Neural cell (in vitro differentiated cells): Measurements from ENCODE around the gene ACOT7. TPM values are rescaled to one million over a fixed set of nuclear protein-coding genes. Genes with fewer than 3 reads are reported as not detected.

Experiments
- H2AFZ ChIP-seq: fragments of 200-600, 300-800 bp; sonication (generic), shearing (Covaris generic); 2 replicates; pipeline ENCODE4 v1.6.0; 2014; ENCODE audit warnings: low read depth, mild to moderate bottlenecking, antibody characterized with exemption, low read length, moderate library complexity
- H3F3A ChIP-seq: fragments of 200-600 bp; shearing (Covaris generic); 2 replicates; pipeline ENCODE4 v1.6.1; 2016; ENCODE audit warnings: mild to moderate bottlenecking, moderate library complexity, mixed read lengths, antibody characterized with exemption, low read length; ENCODE audit not compliant: insufficient read depth, poor library complexity, severe bottlenecking
- H3K27ac ChIP-seq: fragments of 200-600, 300-800 bp; sonication (generic), shearing (Covaris generic); 2 replicates; pipeline ENCODE4 v1.5.1; 2014; ENCODE audit warnings: mild to moderate bottlenecking, low read length, moderate library complexity
- H3K27me3 ChIP-seq: fragments of 300-800, 200-600 bp; sonication (generic), shearing (Covaris generic); 2 replicates; pipeline ENCODE4 v1.6.0; 2014; ENCODE audit warnings: mild to moderate bottlenecking, low read depth, low read length, moderate library complexity; ENCODE audit not compliant: insufficient read depth
- H3K36me3 ChIP-seq: fragments of 300-800, 200-600 bp; sonication (generic), shearing (Covaris generic); 2 replicates; pipeline ENCODE4 v1.5.1; 2014; ENCODE audit warnings: mild to moderate bottlenecking, antibody characterized with exemption, low read length, moderate library complexity; ENCODE audit not compliant: insufficient read depth
- H3K4me2 ChIP-seq: fragments of 300-800, 200-600 bp; sonication (generic), shearing (Covaris generic); 2 replicates; pipeline ENCODE4 v1.6.0; 2014; ENCODE audit warnings: mild to moderate bottlenecking, low read length
- H3K4me3 ChIP-seq: fragments of 300-800, 200-600 bp; sonication (generic), shearing (Covaris generic); 2 replicates; pipeline ENCODE4 v1.5.1; 2014; ENCODE audit warnings: mild to moderate bottlenecking, low read length, moderate library complexity
- H3K79me2 ChIP-seq: fragments of 200-600 bp; shearing (Covaris generic); replicated peaks from 2 replicates; pipeline ENCODE4 v1.6.0; 2014; ENCODE audit warnings: mild to moderate bottlenecking, low read length, moderate library complexity; ENCODE audit not compliant: insufficient read depth
- H3K9ac ChIP-seq: fragments of 300-800, 200-600 bp; sonication (generic), shearing (Covaris generic); 2 replicates; pipeline ENCODE4 v1.6.1; 2016; ENCODE audit warnings: mild to moderate bottlenecking, low read length, mixed read lengths
- H3K9me2 ChIP-seq: fragments of 200-600 bp; shearing (Covaris generic); 2 replicates; pipeline ENCODE4 v1.6.1; 2016; ENCODE audit warnings: mild to moderate bottlenecking, low read length, mixed read lengths; ENCODE audit not compliant: insufficient read depth
- H3K9me3 ChIP-seq: fragments of 200-600, 300-800 bp; sonication (generic), shearing (Covaris generic); 2 replicates; pipeline ENCODE4 v1.6.1; 2016; ENCODE audit warnings: mild to moderate bottlenecking, mixed run types, low read length, moderate library complexity, mixed read lengths
- H4K20me1 ChIP-seq: fragments of 200-600 bp; shearing (Covaris generic); 2 replicates; pipeline ENCODE4 v1.6.1; 2016; ENCODE audit warnings: mild to moderate bottlenecking, mixed run types; ENCODE audit not compliant: insufficient read depth
- CTCF ChIP-seq: fragments of 450-650 bp; IDR thresholded peaks from 2 replicates; pipeline ENCODE4 v1.5.1; 2014; ENCODE audit warnings: antibody characterized with exemption, mild to moderate bottlenecking, moderate library complexity; ENCODE audit not compliant: poor library complexity, severe bottlenecking
- EP300 ChIP-seq: fragments of 450-650 bp; conservative IDR thresholded peaks from 2 replicates; pipeline ENCODE4 v1.6.1; 2014; ENCODE audit warnings: antibody characterized with exemption, mild to moderate bottlenecking, moderate library complexity; ENCODE audit not compliant: poor library complexity, severe bottlenecking
- EZH2 ChIP-seq: fragments of 200-600, 300-800 bp; shearing (Covaris generic), sonication (generic); IDR thresholded peaks from 2 replicates; pipeline ENCODE4 v1.6.1; 2014; ENCODE audit warnings: antibody characterized with exemption, low read length, borderline replicate concordance, mild to moderate bottlenecking; ENCODE audit not compliant: insufficient read depth, poor library complexity, severe bottlenecking
- MXI1 ChIP-seq: fragments of 450-650 bp; conservative IDR thresholded peaks from 2 replicates; pipeline ENCODE4 v1.6.1; 2014; ENCODE audit warnings: antibody characterized with exemption, mild to moderate bottlenecking; ENCODE audit not compliant: poor library complexity, severe bottlenecking
- POLR2AphosphoS5 ChIP-seq: IDR thresholded peaks from 2 replicates; pipeline ENCODE4 v1.6.1; 2012
- RAD21 ChIP-seq: fragments of 450-650 bp; conservative IDR thresholded peaks from 2 replicates; pipeline ENCODE4 v1.6.1; 2014; ENCODE audit warnings: antibody characterized with exemption, mild to moderate bottlenecking, moderate library complexity
- REST ChIP-seq: IDR thresholded peaks from 2 replicates; pipeline ENCODE4 v1.6.1; 2012; ENCODE audit warnings: borderline replicate concordance
- SMC3 ChIP-seq: fragments of 450-650 bp; conservative IDR thresholded peaks from 2 replicates; pipeline ENCODE4 v1.6.1; 2014; ENCODE audit warnings: antibody characterized with exemption, mild to moderate bottlenecking, moderate library complexity; ENCODE audit not compliant: poor library complexity
- TAF1 ChIP-seq: IDR thresholded peaks from 2 replicates; pipeline ENCODE4 v1.6.1; 2012; ENCODE audit warnings: low read depth
- polyA plus RNA-seq: library from polyadenylated mRNA; depleted of rRNA; stranded (reverse); fragments of >200 nt; gene quantifications from 2 replicates; pipeline ENCODE4 v1.2.3, GENCODE V29; 2014

ACOT7 gene
- polyA plus RNA-seq, 1 donor from 2014 or later: 101 TPM

- H3K27ac ChIP-seq: no peak overlapping the region
- peaks cover 6% of the 10 kb centered on the region for H3K36me3 ChIP-seq
- no peaks in the 10 kb centered on the region for H3K79me2 ChIP-seq
- H3K9ac ChIP-seq: no peak overlapping the region
- no peak for TF ChIP-seq CTCF
- TF ChIP-seq EZH2: no peak
- TF ChIP-seq TAF1: no peak
- TF ChIP-seq POLR2AphosphoS5: no peak
- TF ChIP-seq SMC3: no peak
- no peak for TF ChIP-seq RAD21
- H3K27me3 ChIP-seq: peaks cover 34% of the 10 kb centered on the region
- H2AFZ ChIP-seq: no peak overlapping the region
- no peaks in the 10 kb centered on the region for H3K9me3 ChIP-seq
- H4K20me1 ChIP-seq: no peaks in the 10 kb centered on the region
- H3F3A ChIP-seq: no peaks in the 10 kb centered on the region
- no peaks in the 10 kb centered on the region for H3K9me2 ChIP-seq
- no peak overlapping the region for H3K4me3 ChIP-seq
- H3K4me2 ChIP-seq: no peak overlapping the region
Measured at GRCh38 chr1:6248932-6249738, 144.4 kb downstream of the ACOT7 start.

GRCh38 chr1:6248161-6248776 is 145.3 kb downstream of the ACOT7 start:
- H3K9me2 ChIP-seq: no peaks in the 10 kb centered on the region
- no peaks in the 10 kb centered on the region for H3K79me2 ChIP-seq
- H3K4me3 ChIP-seq: no peak overlapping the region
- TF ChIP-seq REST (no peak), MXI1 (no peak), RAD21 (no peak), EP300 (no peak), POLR2AphosphoS5 (no peak), EZH2 (no peak), SMC3 (no peak), TAF1 (no peak), CTCF (no peak)
- H3K4me2 ChIP-seq: no peak overlapping the region
- H3F3A ChIP-seq: no peaks in the 10 kb centered on the region
- no peak overlapping the region for H3K27ac ChIP-seq
- peaks cover 42% of the 10 kb centered on the region for H3K27me3 ChIP-seq
- no peaks in the 10 kb centered on the region for H4K20me1 ChIP-seq
- no peaks in the 10 kb centered on the region for H3K9me3 ChIP-seq
- no peak overlapping the region for H2AFZ ChIP-seq
- H3K36me3 ChIP-seq: no peaks in the 10 kb centered on the region
- no peak overlapping the region for H3K9ac ChIP-seq
